ENCODE data around the gene HDDC3. TPM values are rescaled to one million over a fixed set of nuclear protein-coding genes. Genes with fewer than 3 reads are reported as not detected.

HDDC3 gene
- total and polyA plus RNA-seq, 9 of the 15 experiments (the other 6 are each of a cell fraction or from before 2014, with no cell fraction given), result 14.9 to 55.8 (median 36.9) TPM

GRCh38 chr15:90885432-90886290 is 46.7 kb downstream of the HDDC3 start (continued):
- TF ChIP-seq ZC3H4 (CRISPR knock-in tag; IDR thresholded peaks at IDR 0.05; ENCODE audit: borderline replicate concordance) (no peak), SIRT6 (IDR thresholded peaks at IDR 0.05; ENCODE audit: low read depth, low read length) (no peak), HDAC3 (IDR thresholded peaks at IDR 0.05; ENCODE audit: borderline replicate concordance, partially characterized antibody) (no peak), ZNF444 (CRISPR knock-in tag; IDR thresholded peaks at IDR 0.05) (no peak), BMI1 (IDR thresholded peaks at IDR 0.05; ENCODE audit: low read length) (no peak), ZNF561 (CRISPR knock-in tag; conservative IDR thresholded peaks at IDR 0.05) (no peak), CREB5 (CRISPR knock-in tag; IDR thresholded peaks at IDR 0.05) (no peak), ZBTB1 (CRISPR knock-in tag; IDR thresholded peaks at IDR 0.05; ENCODE audit: borderline replicate concordance, low read depth) (no peak), ZNF764 (CRISPR knock-in tag; IDR thresholded peaks at IDR 0.05; ENCODE audit: low read depth) (no peak), EP300 (IDR thresholded peaks at IDR 0.05; ENCODE audit: low read length) (no peak), ETS2 (tag; IDR thresholded peaks at IDR 0.05; ENCODE audit: borderline replicate concordance, poor library complexity, severe bottlenecking) (no peak), TSHZ1 (CRISPR knock-in tag; IDR thresholded peaks at IDR 0.05) (no peak), SUPT5H (IDR thresholded peaks at IDR 0.05) (no peak), ZNF696 (CRISPR knock-in tag; conservative IDR thresholded peaks at IDR 0.05) (no peak), ZNF408 (CRISPR knock-in tag; IDR thresholded peaks at IDR 0.05; ENCODE audit: low read depth) (no peak), CEBPB (tag; IDR thresholded peaks at IDR 0.05) (no peak), ZBED1 (IDR thresholded peaks at IDR 0.05) (no peak), BCOR (IDR thresholded peaks at IDR 0.05) (no peak), SNRNP70 (optimal IDR thresholded peaks at IDR 0.05; ENCODE audit: low read depth, low read length) (no peak), CREB3L1 (IDR thresholded peaks at IDR 0.05; ENCODE audit: borderline replicate concordance, low read depth) (no peak)
- TF ChIP-seq, protein P1, sequence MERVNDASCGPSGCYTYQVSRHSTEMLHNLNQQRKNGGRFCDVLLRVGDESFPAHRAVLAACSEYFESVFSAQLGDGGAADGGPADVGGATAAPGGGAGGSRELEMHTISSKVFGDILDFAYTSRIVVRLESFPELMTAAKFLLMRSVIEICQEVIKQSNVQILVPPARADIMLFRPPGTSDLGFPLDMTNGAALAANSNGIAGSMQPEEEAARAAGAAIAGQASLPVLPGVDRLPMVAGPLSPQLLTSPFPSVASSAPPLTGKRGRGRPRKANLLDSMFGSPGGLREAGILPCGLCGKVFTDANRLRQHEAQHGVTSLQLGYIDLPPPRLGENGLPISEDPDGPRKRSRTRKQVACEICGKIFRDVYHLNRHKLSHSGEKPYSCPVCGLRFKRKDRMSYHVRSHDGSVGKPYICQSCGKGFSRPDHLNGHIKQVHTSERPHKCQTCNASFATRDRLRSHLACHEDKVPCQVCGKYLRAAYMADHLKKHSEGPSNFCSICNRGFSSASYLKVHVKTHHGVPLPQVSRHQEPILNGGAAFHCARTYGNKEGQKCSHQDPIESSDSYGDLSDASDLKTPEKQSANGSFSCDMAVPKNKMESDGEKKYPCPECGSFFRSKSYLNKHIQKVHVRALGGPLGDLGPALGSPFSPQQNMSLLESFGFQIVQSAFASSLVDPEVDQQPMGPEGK (CRISPR knock-in tag; IDR thresholded peaks at IDR 0.05; ENCODE audit: borderline replicate concordance), result no peak
